HL-60 (cell line): ENCODE results near the gene GNB2.
A peak's percentile ranks its signal among the peaks of the same experiment; 100 is the strongest.

Experiments
- DNase-seq, 2 experiments: peaks; one replicate each; pipeline ENCODE4 v3.0.0-alpha.2; 2010 to 2020; ENCODE audit warnings: low read depth in 1 of 2, low spot score in 1 of 2
- H3K27ac ChIP-seq: fragments of 250-450 bp; sonication (Bioruptor Pico); replicated peaks from 2 replicates; pipeline ENCODE4 v1.5.1; 2020; ENCODE audit warnings: mild to moderate bottlenecking, moderate library complexity
- H3K27me3 ChIP-seq: fragments of 250-450 bp; sonication (Bioruptor Pico); 2 replicates; pipeline ENCODE4 v1.5.1; 2021; ENCODE audit warnings: mild to moderate bottlenecking, moderate library complexity; ENCODE audit not compliant: insufficient read depth, poor library complexity, severe bottlenecking
- H3K4me3 ChIP-seq: replicated peaks from 2 replicates; pipeline ENCODE4 v1.5.1; 2011; ENCODE audit warnings: mild to moderate bottlenecking, control low read depth, low read length; ENCODE audit not compliant: insufficient read depth
- GABPA ChIP-seq: IDR thresholded peaks from 2 replicates; pipeline ENCODE4 v1.6.1; 2012; ENCODE audit warnings: low read depth
- POLR2AphosphoS5 ChIP-seq: IDR thresholded peaks from 2 replicates; pipeline ENCODE4 v1.6.1; 2012; ENCODE audit warnings: low read depth
- SPI1 ChIP-seq: IDR thresholded peaks from 2 replicates; pipeline ENCODE4 v1.6.1; 2012; ENCODE audit warnings: low read depth, mild to moderate bottlenecking, borderline replicate concordance
- long read RNA-seq: library from polyadenylated mRNA; unstranded; transcript quantifications from one replicate; pipeline ENCODE4 v2.0.0, GENCODE V29; 2020
- TF ChIP-seq, protein P1 (sequence below): IDR thresholded peaks from one replicate; pipeline ENCODE4 v1.5.1; 2011; ENCODE audit warnings: low read length, control low read depth, inconsistent platforms; ENCODE audit not compliant: insufficient read depth
- TF ChIP-seq, protein P2 (sequence below): IDR thresholded peaks from 2 replicates; pipeline ENCODE4 v1.6.1; 2012; ENCODE audit warnings: low read depth; ENCODE audit not compliant: insufficient replicate concordance

GNB2 gene
- long read RNA-seq, transcript GNB2-201 (10 exons, 1,878 nt) = major isoform, 8 of 25 reads
- long read RNA-seq, partial matches to known transcripts = 9 of 25 reads
- long read RNA-seq, other reads (novel, unspliced or antisense) = 1 of 25 reads

DNA sequence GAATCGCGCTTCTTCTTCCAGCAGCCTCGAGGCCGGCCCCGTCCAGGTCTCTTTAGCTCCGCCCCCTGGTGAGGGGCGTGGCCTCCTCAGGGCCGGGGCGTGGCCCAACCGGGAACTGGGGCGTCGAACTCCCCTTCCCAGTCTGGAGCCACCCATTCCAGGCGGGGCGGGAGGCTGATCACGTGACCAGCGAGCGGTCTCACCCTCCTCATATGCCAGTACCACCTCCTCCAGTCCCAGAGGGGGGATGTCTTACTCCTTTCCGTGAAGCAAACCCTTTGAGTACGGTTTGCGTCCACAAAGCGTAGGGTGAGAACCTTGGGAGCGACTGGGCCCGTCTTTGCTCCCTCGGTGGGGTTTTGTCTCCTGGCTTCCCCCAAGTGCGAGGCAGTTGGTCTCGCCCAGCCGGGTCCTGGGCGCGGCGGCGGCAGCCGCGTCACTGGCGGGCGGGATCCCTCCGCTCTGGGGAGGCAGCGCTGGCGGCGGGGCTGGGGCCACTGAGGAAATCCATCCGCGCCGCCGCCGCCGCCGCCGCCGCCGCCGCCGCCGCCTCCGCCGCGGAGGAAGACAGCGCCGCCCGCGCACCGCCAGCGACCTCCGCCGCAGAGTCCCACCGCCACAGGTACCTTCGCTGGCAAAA, at the start of gene GNB2:
Gene GNB2, plus strand, starts transcription at position 439 of the 640 bp plus-strand sequence. CDS start 2,526 bp downstream, outside the sequence.
- DNase-seq = peak; percentile 98 to 99
- H3K27ac ChIP-seq = peak within 1 kb of the TSS; percentile 99

DNA sequence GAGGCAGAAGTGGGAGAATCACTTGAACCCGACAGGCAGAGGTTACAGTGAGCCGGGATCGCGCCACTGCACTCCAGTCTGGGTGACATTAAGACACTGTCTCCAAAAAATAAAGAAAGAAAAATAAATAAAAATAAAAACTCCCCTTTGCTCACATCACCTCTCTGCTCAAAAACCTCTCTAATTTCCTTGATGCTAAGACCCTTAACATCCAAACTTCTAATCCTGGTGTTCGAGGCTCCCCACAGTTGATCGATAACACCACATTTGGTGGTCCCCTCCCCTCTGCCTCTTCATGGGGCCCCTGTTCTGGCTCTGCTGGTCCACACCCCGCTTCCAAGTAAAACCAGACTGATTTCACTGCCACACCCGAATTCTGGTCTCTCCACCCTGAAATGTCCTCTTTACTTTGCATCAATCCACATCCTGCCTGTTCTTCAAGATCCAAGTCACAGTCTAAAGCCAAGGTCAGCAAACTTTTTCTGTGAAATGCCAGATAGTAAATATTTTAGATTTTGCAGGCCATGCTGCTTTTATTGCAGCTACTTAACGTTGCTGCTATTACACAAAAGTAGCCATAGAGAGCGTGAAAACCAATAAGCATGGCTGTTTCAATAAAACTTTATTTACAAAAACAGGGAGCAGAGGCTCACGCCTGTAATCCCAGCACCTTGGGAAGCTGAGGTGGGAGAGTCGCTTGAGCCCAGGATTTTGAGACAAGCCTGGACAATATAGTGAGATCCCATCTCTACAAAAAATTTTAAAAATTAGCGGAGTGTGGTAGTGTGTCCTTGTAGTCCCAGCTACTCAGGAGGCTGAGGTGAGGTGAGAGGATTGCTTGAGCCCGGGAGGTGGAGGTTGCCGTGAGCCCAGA, 49.4 kb upstream of the GNB2 start:
- TF ChIP-seq SPI1 (no peak), GABPA (no peak), POLR2AphosphoS5 (no peak)
- TF ChIP-seq, protein P1, sequence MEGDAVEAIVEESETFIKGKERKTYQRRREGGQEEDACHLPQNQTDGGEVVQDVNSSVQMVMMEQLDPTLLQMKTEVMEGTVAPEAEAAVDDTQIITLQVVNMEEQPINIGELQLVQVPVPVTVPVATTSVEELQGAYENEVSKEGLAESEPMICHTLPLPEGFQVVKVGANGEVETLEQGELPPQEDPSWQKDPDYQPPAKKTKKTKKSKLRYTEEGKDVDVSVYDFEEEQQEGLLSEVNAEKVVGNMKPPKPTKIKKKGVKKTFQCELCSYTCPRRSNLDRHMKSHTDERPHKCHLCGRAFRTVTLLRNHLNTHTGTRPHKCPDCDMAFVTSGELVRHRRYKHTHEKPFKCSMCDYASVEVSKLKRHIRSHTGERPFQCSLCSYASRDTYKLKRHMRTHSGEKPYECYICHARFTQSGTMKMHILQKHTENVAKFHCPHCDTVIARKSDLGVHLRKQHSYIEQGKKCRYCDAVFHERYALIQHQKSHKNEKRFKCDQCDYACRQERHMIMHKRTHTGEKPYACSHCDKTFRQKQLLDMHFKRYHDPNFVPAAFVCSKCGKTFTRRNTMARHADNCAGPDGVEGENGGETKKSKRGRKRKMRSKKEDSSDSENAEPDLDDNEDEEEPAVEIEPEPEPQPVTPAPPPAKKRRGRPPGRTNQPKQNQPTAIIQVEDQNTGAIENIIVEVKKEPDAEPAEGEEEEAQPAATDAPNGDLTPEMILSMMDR = no peak
- TF ChIP-seq, protein P2, sequence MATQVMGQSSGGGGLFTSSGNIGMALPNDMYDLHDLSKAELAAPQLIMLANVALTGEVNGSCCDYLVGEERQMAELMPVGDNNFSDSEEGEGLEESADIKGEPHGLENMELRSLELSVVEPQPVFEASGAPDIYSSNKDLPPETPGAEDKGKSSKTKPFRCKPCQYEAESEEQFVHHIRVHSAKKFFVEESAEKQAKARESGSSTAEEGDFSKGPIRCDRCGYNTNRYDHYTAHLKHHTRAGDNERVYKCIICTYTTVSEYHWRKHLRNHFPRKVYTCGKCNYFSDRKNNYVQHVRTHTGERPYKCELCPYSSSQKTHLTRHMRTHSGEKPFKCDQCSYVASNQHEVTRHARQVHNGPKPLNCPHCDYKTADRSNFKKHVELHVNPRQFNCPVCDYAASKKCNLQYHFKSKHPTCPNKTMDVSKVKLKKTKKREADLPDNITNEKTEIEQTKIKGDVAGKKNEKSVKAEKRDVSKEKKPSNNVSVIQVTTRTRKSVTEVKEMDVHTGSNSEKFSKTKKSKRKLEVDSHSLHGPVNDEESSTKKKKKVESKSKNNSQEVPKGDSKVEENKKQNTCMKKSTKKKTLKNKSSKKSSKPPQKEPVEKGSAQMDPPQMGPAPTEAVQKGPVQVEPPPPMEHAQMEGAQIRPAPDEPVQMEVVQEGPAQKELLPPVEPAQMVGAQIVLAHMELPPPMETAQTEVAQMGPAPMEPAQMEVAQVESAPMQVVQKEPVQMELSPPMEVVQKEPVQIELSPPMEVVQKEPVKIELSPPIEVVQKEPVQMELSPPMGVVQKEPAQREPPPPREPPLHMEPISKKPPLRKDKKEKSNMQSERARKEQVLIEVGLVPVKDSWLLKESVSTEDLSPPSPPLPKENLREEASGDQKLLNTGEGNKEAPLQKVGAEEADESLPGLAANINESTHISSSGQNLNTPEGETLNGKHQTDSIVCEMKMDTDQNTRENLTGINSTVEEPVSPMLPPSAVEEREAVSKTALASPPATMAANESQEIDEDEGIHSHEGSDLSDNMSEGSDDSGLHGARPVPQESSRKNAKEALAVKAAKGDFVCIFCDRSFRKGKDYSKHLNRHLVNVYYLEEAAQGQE = no peak
- DNase-seq = no peak
- no peaks in the 10 kb centered on the region for H3K27me3 ChIP-seq
- H3K4me3 ChIP-seq = no peak overlapping the region
- no peak overlapping the region for H3K27ac ChIP-seq

More for the DNA sequence above, at the start of gene GNB2:
- Histone ChIP-seq H3K4me3 (peak within 1 kb of the TSS; percentile 89), H3K27me3 (no peaks in the 10 kb centered on the region)
- TF ChIP-seq, protein P1 = no peak
- TF ChIP-seq POLR2AphosphoS5 = 0 out of 2 replicates have a peak, but pooled peaks have one; percentile 34
- TF ChIP-seq GABPA = 0 out of 2 replicates have a peak, but pooled peaks have one; percentile 31
- TF ChIP-seq, protein P2 = no peak
- no peak for TF ChIP-seq SPI1

DNA sequence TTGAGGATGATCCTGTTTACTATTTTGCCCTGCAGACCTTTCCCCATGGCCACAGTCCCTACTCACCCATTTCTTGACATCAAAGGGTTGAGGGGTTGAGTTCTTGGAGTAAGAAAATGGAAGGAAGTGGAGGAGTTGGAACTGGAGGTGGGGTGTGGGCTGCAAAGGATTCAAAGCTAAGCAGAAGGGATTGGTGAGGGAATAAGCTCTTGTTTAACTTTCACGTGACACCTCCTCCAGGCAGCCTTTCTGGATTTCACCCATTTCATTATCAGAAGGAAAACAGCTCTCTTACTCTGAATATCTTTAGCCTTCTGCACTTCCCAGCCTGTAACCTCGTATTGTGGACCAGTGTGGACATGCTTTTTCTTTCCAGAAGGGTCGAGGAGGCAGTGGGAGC, 47.5 kb upstream of the GNB2 start:
- Histone ChIP-seq H3K4me3 (peak overlapping the region; percentile 29; the same call in 1 of the 2 replicates), H3K27me3 (no peaks in the 10 kb centered on the region), H3K27ac (no peak overlapping the region)
- TF ChIP-seq, protein P1 = no peak
- TF ChIP-seq, protein P2 = no peak
- no peak for TF ChIP-seq GABPA
- TF ChIP-seq SPI1 = no peak
- TF ChIP-seq POLR2AphosphoS5 = no peak
- DNase-seq = no peak
